ENCODE results near the gene TARS2.
A peak's percentile ranks its signal among the peaks of the same experiment; 100 is the strongest.

Gene TARS2, protein sequence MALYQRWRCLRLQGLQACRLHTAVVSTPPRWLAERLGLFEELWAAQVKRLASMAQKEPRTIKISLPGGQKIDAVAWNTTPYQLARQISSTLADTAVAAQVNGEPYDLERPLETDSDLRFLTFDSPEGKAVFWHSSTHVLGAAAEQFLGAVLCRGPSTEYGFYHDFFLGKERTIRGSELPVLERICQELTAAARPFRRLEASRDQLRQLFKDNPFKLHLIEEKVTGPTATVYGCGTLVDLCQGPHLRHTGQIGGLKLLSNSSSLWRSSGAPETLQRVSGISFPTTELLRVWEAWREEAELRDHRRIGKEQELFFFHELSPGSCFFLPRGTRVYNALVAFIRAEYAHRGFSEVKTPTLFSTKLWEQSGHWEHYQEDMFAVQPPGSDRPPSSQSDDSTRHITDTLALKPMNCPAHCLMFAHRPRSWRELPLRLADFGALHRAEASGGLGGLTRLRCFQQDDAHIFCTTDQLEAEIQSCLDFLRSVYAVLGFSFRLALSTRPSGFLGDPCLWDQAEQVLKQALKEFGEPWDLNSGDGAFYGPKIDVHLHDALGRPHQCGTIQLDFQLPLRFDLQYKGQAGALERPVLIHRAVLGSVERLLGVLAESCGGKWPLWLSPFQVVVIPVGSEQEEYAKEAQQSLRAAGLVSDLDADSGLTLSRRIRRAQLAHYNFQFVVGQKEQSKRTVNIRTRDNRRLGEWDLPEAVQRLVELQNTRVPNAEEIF

GRCh38 chr1:150486966-150487762, at the start of gene TARS2:
TARS2 (plus strand) TSS chr1:150487419; CDS start chr1:150487451, 32 bp downstream.
- DNase-seq (ENCODE audit: low read depth), result peak; percentile 95

- DNase-seq (ENCODE audit: low read depth), result no peak
These were observed 46.1 kb upstream of the TARS2 start for GRCh38 chr1:150441121-150441520.

DNA sequence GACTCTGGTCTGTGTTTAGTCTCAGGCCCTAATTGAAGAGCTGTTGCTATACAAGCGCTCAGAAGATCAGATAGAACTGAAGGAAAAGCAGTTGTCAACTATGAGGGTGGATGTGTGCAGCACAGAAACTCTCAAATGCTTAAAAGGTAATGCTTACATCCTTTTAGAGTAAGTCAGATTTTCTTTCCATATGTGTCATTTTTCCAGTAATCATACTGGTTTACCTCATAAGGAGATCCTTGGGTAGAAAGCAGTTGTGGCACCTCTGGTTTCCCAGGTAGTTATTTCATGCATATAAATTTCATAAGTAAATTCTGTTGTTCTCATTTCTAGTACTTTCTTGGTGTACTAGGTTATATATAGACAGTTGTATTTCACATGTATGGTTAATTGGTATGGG, 43.0 kb upstream of the TARS2 start:
- no peak for DNase-seq (ENCODE audit: low read depth)

DNA sequence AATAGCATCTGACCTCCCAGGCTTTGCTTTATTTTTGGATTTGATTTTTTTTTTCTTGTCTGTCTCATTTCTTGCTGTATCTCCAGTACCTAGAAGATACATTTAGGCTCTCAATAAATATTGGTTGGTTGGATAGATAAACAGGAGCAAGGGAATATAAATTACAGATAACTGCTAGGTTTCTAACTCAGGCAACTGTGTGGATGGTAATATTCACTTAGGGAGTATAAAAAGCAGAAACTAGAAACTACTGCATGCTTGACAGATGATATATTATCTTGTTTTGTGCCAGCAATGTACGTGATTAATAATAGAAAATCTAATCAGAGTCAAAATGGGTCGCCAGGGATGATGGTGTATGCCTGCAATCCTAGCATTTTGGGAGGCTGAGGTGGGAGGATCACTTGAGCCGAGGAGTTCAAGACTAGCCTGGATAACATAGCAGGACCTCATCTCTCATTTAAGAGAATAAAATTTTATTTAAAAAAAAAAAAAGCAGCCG, 31.0 kb upstream of the TARS2 start:
- DNase-seq (ENCODE audit: low read depth), result no peak

GRCh38 chr1:150464422-150464826, 22.8 kb upstream of the TARS2 start:
- peak; percentile 62 for DNase-seq (ENCODE audit: low read depth)

DNA sequence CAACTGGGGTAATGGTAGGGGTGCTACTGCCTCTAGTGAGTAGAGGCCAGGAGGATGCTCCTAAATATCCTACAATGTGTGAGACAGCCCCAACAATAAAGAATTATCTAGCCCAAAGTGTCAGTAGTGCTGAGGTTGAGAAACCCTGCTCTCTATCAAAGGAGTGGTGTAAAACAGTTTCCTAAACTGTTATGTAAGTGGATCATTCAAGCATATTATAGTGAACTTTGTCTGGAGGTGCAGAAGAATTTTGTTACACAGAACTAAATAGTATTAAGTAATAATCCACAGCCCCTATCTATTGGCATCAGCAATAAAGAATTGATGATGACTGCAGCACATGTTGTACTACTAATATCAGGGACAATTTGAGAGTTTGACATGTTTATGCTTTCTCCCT, 20.3 kb upstream of the TARS2 start:
- DNase-seq (ENCODE audit: low read depth), result no peak

GRCh38 chr1:150469291-150469690, 17.9 kb upstream of the TARS2 start:
- DNase-seq (ENCODE audit: low read depth), result no peak

- DNase-seq (ENCODE audit: low read depth), result no peak
These were observed 14.5 kb upstream of the TARS2 start for GRCh38 chr1:150472601-150473200.

GRCh38 chr1:150473659-150474058, 13.6 kb upstream of the TARS2 start:
- no peak for DNase-seq (ENCODE audit: low read depth)

DNA sequence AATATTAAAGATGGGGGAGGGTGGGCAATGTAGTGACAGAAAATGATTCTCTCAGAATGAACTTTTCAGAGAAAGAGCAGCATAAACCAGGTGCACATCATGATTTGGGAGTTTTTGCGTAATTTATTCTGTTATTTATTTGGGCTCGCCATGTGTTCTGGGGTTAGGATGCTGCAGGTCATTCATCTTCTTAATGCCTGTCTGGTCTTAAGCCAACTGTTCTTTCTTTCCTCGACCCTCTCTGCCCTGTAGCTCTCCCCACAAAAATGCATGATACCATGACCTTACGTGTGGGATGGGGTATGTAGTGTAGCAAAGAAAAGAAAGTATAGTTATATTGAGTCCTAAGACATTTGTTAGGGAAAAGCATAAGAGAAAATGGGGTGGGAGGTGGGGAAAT, 12.3 kb upstream of the TARS2 start:
- no peak for DNase-seq (ENCODE audit: low read depth)

- DNase-seq (ENCODE audit: low read depth), result no peak
These were observed 10.5 kb upstream of the TARS2 start for GRCh38 chr1:150476754-150477153.

DNA sequence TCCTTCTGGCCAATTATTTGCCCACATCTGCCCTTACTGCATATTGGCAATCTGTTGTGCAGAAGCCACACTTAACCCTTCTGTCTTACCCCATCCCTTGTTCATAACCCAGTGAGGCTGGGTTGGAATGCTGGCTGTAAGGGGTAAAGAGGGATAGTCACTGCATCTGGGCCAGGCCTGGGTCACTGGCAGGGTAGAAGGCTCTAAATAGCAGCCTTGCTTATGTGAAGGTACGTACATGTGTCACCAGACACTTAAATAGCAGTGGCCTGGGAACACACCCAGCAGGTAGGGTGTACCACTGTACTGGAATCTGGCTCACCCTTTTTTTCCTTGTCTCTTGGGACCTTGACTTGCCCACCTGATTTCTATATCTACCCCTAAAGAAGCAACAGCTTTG, 9.9 kb upstream of the TARS2 start:
- DNase-seq (ENCODE audit: low read depth), result no peak

DNA sequence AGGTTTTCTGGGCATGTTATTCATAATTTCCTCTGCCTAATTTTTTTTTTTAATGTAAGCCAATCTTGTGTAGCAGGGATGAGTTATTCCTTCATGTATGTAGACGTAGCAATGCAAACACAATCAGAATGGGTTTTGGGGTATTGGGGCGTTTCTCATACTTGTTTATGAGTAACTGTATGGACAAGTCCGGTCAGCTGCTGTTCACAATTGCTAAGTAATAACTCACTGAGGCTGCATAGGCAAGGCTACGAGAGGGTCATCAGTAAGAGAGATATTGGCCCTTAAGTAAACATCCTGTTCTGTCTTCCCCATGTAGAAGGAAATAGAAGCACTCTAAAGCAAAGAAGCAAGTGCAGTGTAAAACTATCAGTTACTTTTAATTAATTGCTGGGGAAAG, 9.5 kb upstream of the TARS2 start:
- DNase-seq (ENCODE audit: low read depth), result no peak

DNA sequence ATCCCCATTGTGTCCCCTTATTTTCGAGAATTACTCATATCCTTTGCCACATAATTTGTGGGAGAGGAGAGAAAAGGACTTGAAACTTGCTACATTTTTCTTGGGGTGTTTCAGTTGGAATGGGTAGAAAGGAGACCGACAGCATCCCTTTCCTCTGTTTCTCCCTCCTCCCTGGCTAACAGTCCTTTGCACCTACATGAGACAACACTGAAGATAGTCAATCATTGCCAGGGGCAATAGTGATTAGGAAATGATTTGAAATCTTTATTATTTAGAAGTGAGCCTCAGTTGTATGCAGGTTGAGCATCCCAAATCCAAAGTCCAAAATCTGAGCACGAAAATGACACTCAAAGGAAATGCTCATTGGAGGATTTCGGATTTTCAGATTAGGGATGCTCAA, 7.8 kb upstream of the TARS2 start:
- no peak for DNase-seq (ENCODE audit: low read depth)

GRCh38 chr1:150479927-150480352, 7.3 kb upstream of the TARS2 start:
- no peak for DNase-seq (ENCODE audit: low read depth)

DNA sequence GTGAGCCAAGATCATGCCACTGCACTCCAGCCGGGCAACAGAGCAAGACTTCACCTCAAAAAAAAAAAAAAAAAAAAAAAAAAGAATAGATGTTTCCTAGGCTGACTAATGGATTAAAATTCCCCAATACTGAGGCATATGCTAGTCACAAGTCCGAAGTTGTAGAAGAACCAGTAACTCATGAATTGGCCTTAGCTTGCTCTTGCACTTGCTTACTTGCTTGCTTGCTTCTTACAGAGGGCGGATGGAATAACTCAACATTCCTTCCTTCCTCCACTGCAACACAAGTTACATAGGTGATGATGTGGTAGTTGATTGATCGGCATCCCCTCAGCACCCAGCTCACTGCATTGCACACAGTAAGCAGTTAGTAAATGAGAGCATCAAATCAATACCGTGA, 2.8 kb upstream of the TARS2 start:
- no peak for DNase-seq (ENCODE audit: low read depth)

- DNase-seq (ENCODE audit: low read depth), result no peak
These were observed 2.4 kb upstream of the TARS2 start for GRCh38 chr1:150484861-150485260.

GRCh38 chr1:150487763-150488115, 520 bp downstream of the TARS2 start:
- no peak for DNase-seq (ENCODE audit: low read depth)

DNA sequence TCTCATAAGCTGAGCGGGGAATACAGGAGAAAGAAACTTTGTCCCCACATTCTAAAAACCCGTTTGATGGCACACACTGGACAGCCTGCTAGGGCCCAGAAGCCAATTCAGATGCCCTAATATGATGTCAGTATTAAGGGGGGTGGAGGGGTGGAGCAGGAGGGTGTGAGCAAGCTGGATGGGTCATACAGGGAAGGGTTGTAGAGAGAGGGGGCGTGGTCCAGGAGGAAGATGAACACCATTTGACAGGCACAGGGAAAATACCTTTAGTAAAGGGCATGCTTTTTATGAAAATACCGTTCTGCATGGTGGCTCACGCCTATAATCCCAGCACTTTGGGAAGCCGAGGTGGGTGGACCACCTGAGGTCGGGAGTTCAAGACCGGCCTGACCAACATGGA, 6.0 kb downstream of the TARS2 start:
- DNase-seq (ENCODE audit: low read depth), result no peak

DNA sequence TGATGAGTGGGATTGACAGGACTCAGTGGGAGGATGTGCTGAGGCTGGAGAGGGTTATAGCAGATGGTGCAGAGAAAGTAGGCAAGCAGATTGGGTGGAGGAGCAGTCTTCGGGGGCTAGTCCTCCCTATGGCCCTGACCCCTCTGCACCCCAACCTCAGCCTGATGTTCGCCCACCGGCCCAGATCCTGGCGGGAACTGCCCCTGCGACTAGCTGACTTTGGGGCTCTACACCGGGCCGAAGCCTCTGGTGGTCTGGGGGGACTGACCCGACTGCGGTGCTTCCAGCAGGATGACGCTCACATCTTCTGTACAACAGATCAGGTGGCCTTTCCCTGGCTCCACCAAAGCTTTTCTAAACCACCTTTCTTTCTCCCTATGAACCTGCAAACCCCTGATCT, 11.1 kb downstream of the TARS2 start:
- DNase-seq (ENCODE audit: low read depth), result no peak

GRCh38 chr1:150505431-150505830, 18.2 kb downstream of the TARS2 start:
- DNase-seq (ENCODE audit: low read depth), result no peak
